ENCODE data around the gene ACOT11. TPM values are rescaled to one million over a fixed set of nuclear protein-coding genes. Genes with fewer than 3 reads are reported as not detected.
A peak's percentile ranks its signal among the peaks of the same experiment; 100 is the strongest.

ACOT11 gene
- total RNA-seq, 1 experiment from 2014 or later: 4.2 TPM

- H3K9me3 Mint-ChIP-seq: no peaks in the 10 kb centered on the region
- H3K27me3 Mint-ChIP-seq (ENCODE audit: low read depth): no peaks in the 10 kb centered on the region
- ChIA-PET CTCF (interaction anchor here (0.6 to 2.1 kb wide), 4 partner anchors 40 to 111 kb away, joined by 3 to 12 read pairs (median 4); partner anchors contain the start of gene ACOT11), POLR2A (no interaction called here)
- no peak overlapping the region for H3K4me3 Mint-ChIP-seq
- H3K36me3 Mint-ChIP-seq: no peaks in the 10 kb centered on the region
- no peak for TF ChIP-seq ATF2 (CRISPR knock-in tag; IDR thresholded peaks at IDR 0.05; ENCODE audit: borderline replicate concordance, low read depth)
- TF ChIP-seq ZSCAN18 (CRISPR knock-in tag; IDR thresholded peaks at IDR 0.05): no peak
- TF ChIP-seq E2F1 (CRISPR knock-in tag; IDR thresholded peaks at IDR 0.05): no peak
- TF ChIP-seq MXD4 (CRISPR knock-in tag; IDR thresholded peaks at IDR 0.05; ENCODE audit: borderline replicate concordance): no peak
- no peak for TF ChIP-seq TEAD4 (CRISPR knock-in tag; IDR thresholded peaks at IDR 0.05)
- no peak for TF ChIP-seq NFE2L1 (CRISPR knock-in tag; IDR thresholded peaks at IDR 0.05)
- TF ChIP-seq FOXP1 (CRISPR knock-in tag; IDR thresholded peaks at IDR 0.05; ENCODE audit: borderline replicate concordance): no peak
- TF ChIP-seq ZNF423 (CRISPR knock-in tag; IDR thresholded peaks at IDR 0.05): no peak
- no peak for TF ChIP-seq CREB1 (CRISPR knock-in tag; IDR thresholded peaks at IDR 0.05)
- no peak for TF ChIP-seq ARID4B (CRISPR knock-in tag; IDR thresholded peaks at IDR 0.05; ENCODE audit: borderline replicate concordance)
- peak; percentile 14 for ATAC-seq
- no peak overlapping the region for H3K27ac Mint-ChIP-seq
- peak; percentile 11 for DNase-seq (ENCODE audit: low spot score)
- peaks cover 24% of the 10 kb centered on the region for H3K4me1 Mint-ChIP-seq
Observed at GRCh38 chr1:54610601-54611580, 62.9 kb downstream of the ACOT11 start.

GRCh38 chr1:54611621-54612020 is 63.6 kb downstream of the ACOT11 start:
- ChIA-PET POLR2A (no interaction called here), CTCF (interaction anchor here (0.6 to 2.1 kb wide), 3 partner anchors 64 to 215 kb away, joined by 3 to 12 read pairs (median 3); partner anchors contain the start of gene ACOT11)
- ATAC-seq (no peak), DNase-seq (ENCODE audit: low spot score) (no peak)
- Mint-ChIP-seq H3K36me3 (no peaks in the 10 kb centered on the region), H3K27me3 (ENCODE audit: low read depth) (no peaks in the 10 kb centered on the region), H3K27ac (no peak overlapping the region), H3K4me1 (peaks cover 24% of the 10 kb centered on the region), H3K9me3 (no peaks in the 10 kb centered on the region), H3K4me3 (no peak overlapping the region)
- no peak for TF ChIP-seq FOXP4 (CRISPR knock-in tag; IDR thresholded peaks at IDR 0.05)
- no peak for TF ChIP-seq NFYB (CRISPR knock-in tag; conservative IDR thresholded peaks at IDR 0.05; ENCODE audit: low read depth)
- no peak for TF ChIP-seq ELF4 (CRISPR knock-in tag; IDR thresholded peaks at IDR 0.05; ENCODE audit: low read depth)
- TF ChIP-seq GRHL2 (CRISPR knock-in tag; IDR thresholded peaks at IDR 0.05; ENCODE audit: insufficient replicate concordance, severe bottlenecking): no peak
- TF ChIP-seq STAT6 (CRISPR knock-in tag; conservative IDR thresholded peaks at IDR 0.05; ENCODE audit: low read depth): no peak
- no peak for TF ChIP-seq SMAD4 (CRISPR knock-in tag; IDR thresholded peaks at IDR 0.05)
- TF ChIP-seq GTF2I (CRISPR knock-in tag; conservative IDR thresholded peaks at IDR 0.05): no peak
- no peak for TF ChIP-seq TEAD4 (CRISPR knock-in tag; IDR thresholded peaks at IDR 0.05)
- no peak for TF ChIP-seq ZNF396 (CRISPR knock-in tag; IDR thresholded peaks at IDR 0.05; ENCODE audit: borderline replicate concordance)
- no peak for TF ChIP-seq ZNF416 (CRISPR knock-in tag; IDR thresholded peaks at IDR 0.05)
- TF ChIP-seq FOXP1 (CRISPR knock-in tag; IDR thresholded peaks at IDR 0.05; ENCODE audit: borderline replicate concordance): no peak
- no peak for TF ChIP-seq ZNF263 (CRISPR knock-in tag; IDR thresholded peaks at IDR 0.05; ENCODE audit: low read depth)
